Measurements from ENCODE around the gene CCDC38.

The CCDC38 gene

GRCh38 chr12:95959107-95959506, 16.7 kb upstream of the CCDC38 start:
- peak; percentile 41 for DNase-seq

- DNase-seq, result no peak
Measured at GRCh38 chr12:95956557-95957145, 14.2 kb upstream of the CCDC38 start.

- DNase-seq, result no peak
Measured at GRCh38 chr12:95955549-95956159, 13.2 kb upstream of the CCDC38 start.

GRCh38 chr12:95953000-95953399, 10.6 kb upstream of the CCDC38 start:
- DNase-seq, result no peak

GRCh38 chr12:95951515-95951914, 9.1 kb upstream of the CCDC38 start:
- DNase-seq, result peak; percentile 61

- DNase-seq, result no peak
Measured at GRCh38 chr12:95949477-95950206, 7.2 kb upstream of the CCDC38 start.

GRCh38 chr12:95944108-95944704, 1.8 kb upstream of the CCDC38 start:
- no peak for DNase-seq

GRCh38 chr12:95943330-95943842, 972 bp upstream of the CCDC38 start, which contains the start of gene AMDHD1:
AMDHD1 (plus strand) TSS chr12:95943331; CDS start chr12:95943399, 68 bp downstream.
- DNase-seq, result peak; percentile 30

- no peak for DNase-seq
Measured at GRCh38 chr12:95942101-95942523, 302 bp downstream of the CCDC38 start.

- no peak for DNase-seq
Measured at GRCh38 chr12:95940514-95940913, 1.9 kb downstream of the CCDC38 start.

GRCh38 chr12:95922231-95922630, 20.2 kb downstream of the CCDC38 start:
- DNase-seq, result no peak

GRCh38 chr12:95919110-95919509, 23.3 kb downstream of the CCDC38 start:
- no peak for DNase-seq

GRCh38 chr12:95918194-95918993, 24.0 kb downstream of the CCDC38 start:
- DNase-seq, result peak; percentile 55

- no peak for DNase-seq
Measured at GRCh38 chr12:95909871-95910270, 32.5 kb downstream of the CCDC38 start.

- no peak for DNase-seq
Measured at GRCh38 chr12:95908573-95908972, 33.8 kb downstream of the CCDC38 start.

- no peak for DNase-seq
Measured at GRCh38 chr12:95898081-95898480, 44.3 kb downstream of the CCDC38 start.

- DNase-seq, result no peak
Measured at GRCh38 chr12:95896846-95897245, 45.6 kb downstream of the CCDC38 start.

- DNase-seq, result no peak
Measured at GRCh38 chr12:95890958-95891357, 51.5 kb downstream of the CCDC38 start.

- no peak for DNase-seq
Measured at GRCh38 chr12:95887311-95887710, 55.1 kb downstream of the CCDC38 start.

GRCh38 chr12:95884998-95885397, 57.4 kb downstream of the CCDC38 start:
- DNase-seq, result no peak

- no peak for DNase-seq
Measured at GRCh38 chr12:95882873-95883272, 59.5 kb downstream of the CCDC38 start.

- no peak for DNase-seq
Measured at GRCh38 chr12:95882080-95882479, 60.3 kb downstream of the CCDC38 start.
